ENCODE measurements around the gene MAP1B.
"Not testable (repeated sequence)": the region's sequence is repeated elsewhere in the genome, so short reads cannot be mapped to it uniquely, and the experiment has no call there.

The MAP1B gene

GRCh38 chr5:72107131-72107900 lies at the start of gene MAP1B:
Gene MAP1B (plus strand): TSS chr5:72107475. CDS start chr5:72107532, 57 bp downstream.
- DNase-seq = peak; percentile 81

- no peak for DNase-seq
These were observed 49.5 kb upstream of the MAP1B start for GRCh38 chr5:72057816-72058215.

GRCh38 chr5:72063219-72063819 lies 44.0 kb upstream of the MAP1B start:
- peak; percentile 36 for DNase-seq

- no peak for DNase-seq
These were observed 42.3 kb upstream of the MAP1B start for GRCh38 chr5:72064801-72065570.

GRCh38 chr5:72065751-72066255 lies 41.5 kb upstream of the MAP1B start:
- peak; percentile 9 for DNase-seq

GRCh38 chr5:72066705-72067107 lies 40.6 kb upstream of the MAP1B start:
- peak; percentile 91 for DNase-seq

- peak; percentile 89 for DNase-seq
These were observed 39.4 kb upstream of the MAP1B start for GRCh38 chr5:72067682-72068470.

- DNase-seq = no peak
These were observed 36.7 kb upstream of the MAP1B start for GRCh38 chr5:72070529-72070928.

- DNase-seq = no peak
These were observed 35.4 kb upstream of the MAP1B start for GRCh38 chr5:72071906-72072305.

- DNase-seq = no peak
These were observed 33.0 kb upstream of the MAP1B start for GRCh38 chr5:72074251-72074650.

- DNase-seq = no peak
These were observed 31.8 kb upstream of the MAP1B start for GRCh38 chr5:72075461-72075860.

- DNase-seq = no peak
These were observed 30.5 kb upstream of the MAP1B start for GRCh38 chr5:72076621-72077300.

GRCh38 chr5:72077390-72077789 lies 29.9 kb upstream of the MAP1B start:
- DNase-seq = no peak

GRCh38 chr5:72079288-72079687 lies 28.0 kb upstream of the MAP1B start:
- no peak for DNase-seq

- no peak for DNase-seq
These were observed 25.2 kb upstream of the MAP1B start for GRCh38 chr5:72082048-72082447.

- DNase-seq = no peak
These were observed 22.4 kb upstream of the MAP1B start for GRCh38 chr5:72084876-72085275.

- no peak for DNase-seq
These were observed 22.0 kb upstream of the MAP1B start for GRCh38 chr5:72085319-72085718.

GRCh38 chr5:72089713-72090112 lies 17.6 kb upstream of the MAP1B start:
- not testable (repeated sequence) for DNase-seq

- DNase-seq = no peak
These were observed 15.2 kb upstream of the MAP1B start for GRCh38 chr5:72092074-72092473.

GRCh38 chr5:72093217-72093616 lies 14.1 kb upstream of the MAP1B start:
- peak; percentile 48 for DNase-seq

GRCh38 chr5:72093824-72094223 lies 13.5 kb upstream of the MAP1B start:
- DNase-seq = no peak

- peak; percentile 12 for DNase-seq
These were observed 10.6 kb upstream of the MAP1B start for GRCh38 chr5:72096602-72097188.

Data from EL (cell line).